ENCODE measurements around the gene PAK6. TPM values are rescaled to one million over a fixed set of nuclear protein-coding genes. Genes with fewer than 3 reads are reported as not detected.

The PAK6 gene
- total RNA-seq, 1 donor = 0.09 TPM

DNA sequence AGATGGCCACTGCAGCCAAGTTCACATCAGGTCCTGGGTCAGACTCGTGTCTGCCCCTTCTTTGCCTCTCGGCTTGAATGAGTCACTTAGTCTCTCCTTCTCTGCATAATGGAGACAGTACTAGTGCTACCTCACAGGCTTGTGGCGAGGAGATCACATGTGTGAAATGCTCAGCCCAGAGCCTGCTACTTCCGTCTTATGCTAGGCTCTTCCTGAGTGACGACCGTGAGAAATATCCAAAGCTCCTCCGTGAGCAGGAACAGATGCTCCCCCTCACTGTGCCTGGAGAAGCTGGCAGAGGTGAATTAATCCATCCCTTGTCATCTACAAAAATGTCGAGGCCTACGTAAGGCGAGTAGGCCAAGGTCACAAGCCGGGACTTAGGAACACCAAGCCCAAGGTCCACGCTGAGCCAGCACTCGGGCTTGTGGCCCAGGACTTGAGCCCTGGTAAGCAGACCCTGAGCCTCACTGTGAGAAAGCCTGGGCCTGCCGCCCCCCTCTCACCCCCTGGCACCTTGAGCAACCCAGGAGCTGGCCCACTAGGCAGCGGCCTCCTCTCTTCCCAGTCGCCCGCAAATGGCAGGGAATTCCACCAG, 17.9 kb downstream of the PAK6 start:
- H3K4me3 ChIP-seq (ENCODE audit: low read depth, low read length) = no peak overlapping the region
- no peak for DNase-seq (ENCODE audit: low read depth)
- no peak for TF ChIP-seq CTCF (IDR thresholded peaks at IDR 0.05; ENCODE audit: insufficient read depth, low read length)

DNA sequence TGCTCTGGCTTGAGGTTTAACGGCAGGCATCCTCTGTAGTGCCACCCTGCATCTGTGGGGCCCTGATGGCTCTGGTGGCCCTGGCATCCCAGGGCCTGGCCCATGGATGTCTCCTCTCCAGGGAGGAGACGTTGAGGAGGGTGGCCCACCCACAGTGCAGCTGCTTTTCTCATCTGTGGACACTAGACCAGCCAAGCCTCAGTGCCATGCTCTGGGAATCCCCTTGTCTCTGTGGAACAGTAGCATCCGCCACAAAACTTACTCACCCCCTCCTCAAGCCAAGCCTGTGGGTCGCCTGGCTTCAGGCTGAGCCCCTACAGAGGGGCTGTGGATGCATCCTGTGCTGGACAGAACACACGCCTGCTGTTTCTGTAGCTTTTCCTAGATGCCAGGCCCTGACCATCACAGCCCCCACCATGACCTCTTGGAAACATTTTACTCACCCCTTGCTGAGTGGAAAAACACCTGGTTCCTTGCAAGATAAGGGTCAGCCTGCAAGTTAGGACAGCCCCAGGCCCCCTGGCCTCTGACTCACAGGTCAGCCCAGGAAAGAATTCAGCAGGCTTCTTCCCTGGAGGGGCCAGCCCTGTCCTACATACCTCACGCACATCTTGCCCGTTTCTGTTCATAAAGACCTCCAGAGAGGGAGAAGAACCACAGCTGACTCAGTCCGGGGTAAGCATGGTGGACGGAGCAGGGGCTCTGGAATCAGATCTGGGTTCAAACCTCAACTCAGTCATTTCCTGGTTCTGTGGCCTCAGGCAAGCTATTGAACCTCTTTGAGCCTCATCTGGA, 19.0 kb downstream of the PAK6 start:
- no peak overlapping the region for H3K4me3 ChIP-seq (ENCODE audit: low read depth, low read length)
- no peak for DNase-seq (ENCODE audit: low read depth)
- no peak for TF ChIP-seq CTCF (IDR thresholded peaks at IDR 0.05; ENCODE audit: insufficient read depth, low read length)

- DNase-seq (ENCODE audit: low read depth) = no peak
- no peak overlapping the region for H3K4me3 ChIP-seq (ENCODE audit: low read depth, low read length)
- no peak for TF ChIP-seq CTCF (IDR thresholded peaks at IDR 0.05; ENCODE audit: insufficient read depth, low read length)
These were observed 19.7 kb downstream of the PAK6 start for GRCh38 chr15:40258544-40258943.

DNA sequence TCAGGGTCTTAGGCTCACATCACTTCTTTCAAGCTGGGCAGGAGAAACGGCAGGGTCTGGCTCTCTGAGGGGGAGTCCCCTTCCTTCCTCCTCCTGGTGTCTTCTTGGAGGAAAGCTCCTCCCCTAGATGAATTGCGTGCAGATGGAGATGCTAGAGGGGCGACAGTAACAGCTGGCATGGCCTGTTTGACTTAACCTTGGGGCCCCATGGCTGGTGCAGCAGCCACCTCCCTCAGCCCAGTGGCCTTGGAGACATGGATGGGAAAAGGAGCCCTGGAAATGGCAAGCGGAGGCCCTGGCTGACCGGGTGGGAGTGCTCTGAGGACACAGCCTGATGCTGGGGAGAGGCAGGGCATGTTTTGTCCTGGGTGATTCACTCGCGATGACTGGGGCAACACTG, 20.2 kb downstream of the PAK6 start:
- TF ChIP-seq CTCF (IDR thresholded peaks at IDR 0.05; ENCODE audit: insufficient read depth, low read length) = no peak
- no peak for DNase-seq (ENCODE audit: low read depth)
- H3K4me3 ChIP-seq (ENCODE audit: low read depth, low read length) = no peak overlapping the region

GRCh38 chr15:40263024-40263754, 24.3 kb downstream of the PAK6 start:
- DNase-seq (ENCODE audit: low read depth) = peak; percentile 71
- TF ChIP-seq CTCF (IDR thresholded peaks at IDR 0.05; ENCODE audit: insufficient read depth, low read length) = no peak
- no peak overlapping the region for H3K4me3 ChIP-seq (ENCODE audit: low read depth, low read length)

GRCh38 chr15:40264321-40265153, 25.7 kb downstream of the PAK6 start:
- TF ChIP-seq CTCF (IDR thresholded peaks at IDR 0.05; ENCODE audit: insufficient read depth, low read length) = no peak
- no peak for DNase-seq (ENCODE audit: low read depth)
- H3K4me3 ChIP-seq (ENCODE audit: low read depth, low read length) = no peak overlapping the region

Data from fibroblast of the aortic adventitia (primary cell).